ENCODE data around the gene PRR5. TPM values are rescaled to one million over a fixed set of nuclear protein-coding genes. Genes with fewer than 3 reads are reported as not detected.
"Not testable (repeated sequence)": the region's sequence is repeated elsewhere in the genome, so short reads cannot be mapped to it uniquely, and the experiment has no call there.

Gene PRR5
- total and polyA plus RNA-seq, 7 experiments from 2014 or later, result 19.6 to 49.1 (median 30.7) TPM

DNA sequence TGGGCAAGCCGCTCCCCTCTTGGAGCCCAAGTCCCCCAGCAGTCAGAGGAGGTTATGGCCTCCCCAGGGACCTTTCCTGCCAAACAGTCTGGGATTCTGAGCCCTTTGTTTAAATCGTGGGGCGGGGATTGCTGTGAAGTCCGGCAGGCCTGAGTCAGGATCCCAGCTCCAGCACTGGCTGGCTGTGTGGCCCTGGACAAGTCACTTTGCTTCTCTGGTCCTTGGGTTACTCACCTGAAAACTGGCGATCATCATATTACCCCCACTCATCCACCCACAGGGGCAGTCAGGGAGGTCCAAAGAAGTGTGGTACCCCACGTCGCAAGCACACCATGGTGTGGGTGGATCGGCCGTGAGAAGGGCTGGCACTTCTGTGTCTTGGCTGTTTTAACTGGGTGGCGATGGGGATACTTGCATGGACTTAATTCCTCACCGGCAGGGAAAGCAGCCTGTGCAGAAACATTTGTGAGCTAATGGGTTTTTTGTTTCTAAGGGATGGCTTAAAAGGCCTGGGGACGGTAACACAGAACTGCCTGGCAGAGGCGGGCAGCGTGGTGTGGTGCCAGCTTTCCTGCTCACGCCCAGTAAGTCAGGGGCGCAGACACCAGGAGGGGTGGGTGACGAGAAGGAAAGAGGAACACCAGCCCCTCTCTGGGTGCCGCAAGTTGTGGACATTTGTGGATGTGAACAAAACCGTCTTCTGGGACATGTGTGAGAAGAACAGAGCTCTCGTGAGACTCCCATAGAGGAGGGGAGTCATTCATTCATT is 31.6 kb upstream of the PRR5 start:
- H3K36me3 ChIP-seq (ENCODE audit: control insufficient read depth in 2 of 3, insufficient read depth in 3 of 3, low read length in 3 of 3), result no peaks in the 10 kb centered on the region
- peaks cover 0 to 19% (median 0%) of the 10 kb centered on the region in 5 donors for H3K27me3 Mint-ChIP-seq
- H3K9me3 ChIP-seq (ENCODE audit: control insufficient read depth in 2 of 3, low read length in 3 of 3), result no peaks in the 10 kb centered on the region
- intact Hi-C loops (cut with micrococcal nuclease), result no loop called here
- no peak for DNase-seq
- peaks cover 30 to 39% of the 10 kb centered on the region in 2 donors for H3K4me1 ChIP-seq (ENCODE audit: control insufficient read depth in 2 of 2, insufficient read depth in 2 of 2, low read length in 2 of 2)
- no peaks in the 10 kb centered on the region for H3K9me3 Mint-ChIP-seq
- H3K27ac Mint-ChIP-seq, result peak overlapping the region in 5 of 9 donors; percentile 28 to 62 (median 40)
- peak overlapping the region; percentile 10 to 85 (median 56) for H3K4me3 Mint-ChIP-seq
- ChIA-PET POLR2A (interaction anchor here (1.7 kb wide), 1 partner anchor 15 kb away, joined by 3 read pairs; no protein-coding TSS in a partner anchor), CTCF (interaction anchor here (0.8 to 2.0 kb wide), 3 partner anchors 13 to 674 kb away, joined by 3 to 6 read pairs (median 5); no protein-coding TSS in a partner anchor)
- no peak overlapping the region for H3K4me3 ChIP-seq (ENCODE audit: low read length)
- H3K27ac ChIP-seq (ENCODE audit: low read depth, low read length), result no peak overlapping the region
- H3K27me3 ChIP-seq (ENCODE audit: control insufficient read depth in 2 of 2, insufficient read depth in 2 of 2, low read length in 2 of 2), result no peaks in the 10 kb centered on the region
- ATAC-seq, result no peak
- peaks cover 25 to 55% (median 43%) of the 10 kb centered on the region in 7 donors for H3K4me1 Mint-ChIP-seq
- peaks cover 0 to 2% (median 0%) of the 10 kb centered on the region in 5 donors for H3K36me3 Mint-ChIP-seq

DNA sequence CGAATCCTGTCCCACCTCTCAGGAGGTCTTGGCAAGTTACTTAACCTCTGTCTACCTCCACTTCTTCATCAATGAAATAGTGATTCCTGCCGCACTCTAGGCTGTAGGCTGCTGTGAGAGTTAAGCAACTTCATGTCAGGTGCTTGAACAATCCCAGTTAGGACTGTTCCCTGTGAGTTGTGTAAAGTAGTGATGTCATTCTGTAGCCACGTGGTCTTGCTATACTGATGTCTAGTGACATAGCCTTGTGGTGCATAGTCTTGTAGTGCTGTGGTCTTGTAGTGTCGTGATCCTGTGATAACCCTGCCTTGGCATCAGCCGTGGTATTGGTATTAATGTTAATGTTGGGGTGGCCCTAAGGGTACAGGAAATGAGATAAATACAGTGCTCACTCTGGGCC is 30.3 kb upstream of the PRR5 start:
- Histone ChIP-seq H3K4me3 (ENCODE audit: low read length) (no peak overlapping the region), H3K27me3 (ENCODE audit: control insufficient read depth in 2 of 2, insufficient read depth in 2 of 2, low read length in 2 of 2) (no peaks in the 10 kb centered on the region), H3K9me3 (ENCODE audit: control insufficient read depth in 2 of 3, low read length in 3 of 3) (no peaks in the 10 kb centered on the region), H3K36me3 (ENCODE audit: control insufficient read depth in 2 of 3, insufficient read depth in 3 of 3, low read length in 3 of 3) (no peaks in the 10 kb centered on the region), H3K27ac (ENCODE audit: low read depth, low read length) (no peak overlapping the region), H3K4me1 (ENCODE audit: control insufficient read depth in 2 of 2, insufficient read depth in 2 of 2, low read length in 2 of 2) (peaks cover 20 to 25% of the 10 kb centered on the region in 2 donors)
- ChIA-PET CTCF (no interaction called here), POLR2A (no interaction called here)
- intact Hi-C loops (cut with micrococcal nuclease), result no loop called here
- DNase-seq, result no peak
- H3K4me1 Mint-ChIP-seq, result peaks cover 16 to 53% (median 40%) of the 10 kb centered on the region in 7 donors
- peak; percentile 23 for ATAC-seq
- peak overlapping the region in 3 of 9 donors; percentile 7 to 63 (median 56) for H3K27ac Mint-ChIP-seq
- no peaks in the 10 kb centered on the region for H3K9me3 Mint-ChIP-seq
- no peaks in the 10 kb centered on the region for H3K36me3 Mint-ChIP-seq
- H3K27me3 Mint-ChIP-seq, result peaks cover 0 to 20% (median 0%) of the 10 kb centered on the region in 5 donors
- H3K4me3 Mint-ChIP-seq, result no peak overlapping the region

DNA sequence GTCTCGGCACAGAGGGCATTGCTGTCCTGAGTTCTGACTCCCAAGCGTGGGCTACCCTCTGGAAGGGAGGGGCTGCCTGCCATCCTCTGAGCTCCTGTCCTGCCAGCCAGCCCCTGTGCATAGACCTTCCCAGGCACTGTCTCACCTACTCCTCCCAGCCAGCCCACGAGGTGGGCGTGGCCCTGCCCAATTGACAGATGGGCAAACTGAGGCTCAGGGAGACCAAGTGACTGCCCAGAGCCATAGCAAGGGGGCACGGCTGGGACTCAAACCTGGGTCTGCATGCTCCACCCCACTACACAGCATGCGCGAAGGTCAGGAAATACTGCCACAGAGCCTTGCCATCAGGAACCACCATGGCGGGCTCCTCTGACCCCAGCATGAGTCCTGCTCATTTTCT is 29.4 kb upstream of the PRR5 start:
- ATAC-seq (no peak), DNase-seq (no peak)
- no peaks in the 10 kb centered on the region for H3K36me3 ChIP-seq (ENCODE audit: control insufficient read depth in 2 of 3, insufficient read depth in 3 of 3, low read length in 3 of 3)
- peaks cover 11 to 17% of the 10 kb centered on the region in 2 donors for H3K4me1 ChIP-seq (ENCODE audit: control insufficient read depth in 2 of 2, insufficient read depth in 2 of 2, low read length in 2 of 2)
- Mint-ChIP-seq H3K4me1 (peaks cover 11 to 51% (median 35%) of the 10 kb centered on the region in 7 donors), H3K27me3 (peaks cover 0 to 20% (median 0%) of the 10 kb centered on the region in 5 donors), H3K9me3 (no peaks in the 10 kb centered on the region), H3K4me3 (no peak overlapping the region), H3K27ac (no peak overlapping the region), H3K36me3 (no peaks in the 10 kb centered on the region)
- no peak overlapping the region for H3K4me3 ChIP-seq (ENCODE audit: low read length)
- H3K27ac ChIP-seq (ENCODE audit: low read depth, low read length), result no peak overlapping the region
- H3K9me3 ChIP-seq (ENCODE audit: control insufficient read depth in 2 of 3, low read length in 3 of 3), result no peaks in the 10 kb centered on the region
- H3K27me3 ChIP-seq (ENCODE audit: control insufficient read depth in 2 of 2, insufficient read depth in 2 of 2, low read length in 2 of 2), result no peaks in the 10 kb centered on the region
- ChIA-PET POLR2A (no interaction called here), CTCF (no interaction called here)
- intact Hi-C loops (cut with micrococcal nuclease), result no loop called here

DNA sequence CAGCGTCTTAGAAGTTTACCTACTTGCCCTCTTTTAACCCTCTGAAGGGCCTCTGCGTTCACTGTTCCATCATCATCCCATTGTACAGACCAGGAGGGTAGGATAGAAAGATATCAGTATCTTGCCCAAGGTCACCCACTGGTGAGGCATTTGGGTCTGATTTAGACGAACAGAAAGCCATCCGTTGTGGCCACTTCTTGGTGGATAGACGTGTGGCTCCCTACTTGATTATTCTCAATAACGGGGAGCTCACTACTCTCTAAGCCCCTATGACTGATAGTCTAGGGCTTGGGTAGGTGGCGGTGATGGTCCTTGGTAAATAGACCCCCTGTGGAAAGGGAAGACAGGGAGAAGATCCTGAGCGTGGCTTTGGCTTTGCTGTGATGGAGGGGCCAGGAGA is 28.6 kb upstream of the PRR5 start:
- Mint-ChIP-seq H3K9me3 (no peaks in the 10 kb centered on the region), H3K4me3 (no peak overlapping the region), H3K4me1 (peaks cover 8 to 47% (median 36%) of the 10 kb centered on the region in 7 donors), H3K36me3 (no peaks in the 10 kb centered on the region), H3K27me3 (peaks cover 0 to 17% (median 0%) of the 10 kb centered on the region in 5 donors), H3K27ac (no peak overlapping the region)
- Histone ChIP-seq H3K27me3 (ENCODE audit: control insufficient read depth in 2 of 2, insufficient read depth in 2 of 2, low read length in 2 of 2) (no peaks in the 10 kb centered on the region), H3K4me1 (ENCODE audit: control insufficient read depth in 2 of 2, insufficient read depth in 2 of 2, low read length in 2 of 2) (peaks cover 8 to 18% of the 10 kb centered on the region in 2 donors), H3K4me3 (ENCODE audit: low read length) (no peak overlapping the region), H3K27ac (ENCODE audit: low read depth, low read length) (no peak overlapping the region), H3K9me3 (ENCODE audit: control insufficient read depth in 2 of 3, low read length in 3 of 3) (no peaks in the 10 kb centered on the region), H3K36me3 (ENCODE audit: control insufficient read depth in 2 of 3, insufficient read depth in 3 of 3, low read length in 3 of 3) (no peaks in the 10 kb centered on the region)
- ChIA-PET POLR2A (no interaction called here), CTCF (no interaction called here)
- intact Hi-C loops (cut with micrococcal nuclease), result no loop called here
- no peak for ATAC-seq
- no peak for DNase-seq

- H3K4me1 ChIP-seq (ENCODE audit: control insufficient read depth in 2 of 2, insufficient read depth in 2 of 2, low read length in 2 of 2), result peaks cover 0 to 13% of the 10 kb centered on the region in 2 donors
- H3K4me3 ChIP-seq (ENCODE audit: low read length); H3K9me3 Mint-ChIP-seq; intact Hi-C loops (cut with micrococcal nuclease); POLR2A ChIA-PET; H3K36me3 ChIP-seq (ENCODE audit: control insufficient read depth in 2 of 3, insufficient read depth in 3 of 3, low read length in 3 of 3); H3K27ac ChIP-seq (ENCODE audit: low read depth, low read length); H3K27me3 ChIP-seq (ENCODE audit: control insufficient read depth in 2 of 2, insufficient read depth in 2 of 2, low read length in 2 of 2); H3K9me3 ChIP-seq (ENCODE audit: control insufficient read depth in 2 of 3, low read length in 3 of 3); H3K36me3 Mint-ChIP-seq; DNase-seq; H3K27ac Mint-ChIP-seq; ATAC-seq: not testable (repeated sequence)
- peaks cover 8 to 42% (median 30%) of the 10 kb centered on the region in 7 donors for H3K4me1 Mint-ChIP-seq
- CTCF ChIA-PET, result interaction anchor here (0.6 to 1.4 kb wide), 2 partner anchors 9 to 10 kb away, joined by 3 read pairs; no protein-coding TSS in a partner anchor
- peak overlapping the region in 5 of 10 donors; percentile 4 to 70 (median 22) for H3K4me3 Mint-ChIP-seq
- H3K27me3 Mint-ChIP-seq, result peaks cover 0 to 10% (median 0%) of the 10 kb centered on the region in 5 donors
Observed at GRCh38 chr22:44676066-44676440, 26.0 kb upstream of the PRR5 start.

DNA sequence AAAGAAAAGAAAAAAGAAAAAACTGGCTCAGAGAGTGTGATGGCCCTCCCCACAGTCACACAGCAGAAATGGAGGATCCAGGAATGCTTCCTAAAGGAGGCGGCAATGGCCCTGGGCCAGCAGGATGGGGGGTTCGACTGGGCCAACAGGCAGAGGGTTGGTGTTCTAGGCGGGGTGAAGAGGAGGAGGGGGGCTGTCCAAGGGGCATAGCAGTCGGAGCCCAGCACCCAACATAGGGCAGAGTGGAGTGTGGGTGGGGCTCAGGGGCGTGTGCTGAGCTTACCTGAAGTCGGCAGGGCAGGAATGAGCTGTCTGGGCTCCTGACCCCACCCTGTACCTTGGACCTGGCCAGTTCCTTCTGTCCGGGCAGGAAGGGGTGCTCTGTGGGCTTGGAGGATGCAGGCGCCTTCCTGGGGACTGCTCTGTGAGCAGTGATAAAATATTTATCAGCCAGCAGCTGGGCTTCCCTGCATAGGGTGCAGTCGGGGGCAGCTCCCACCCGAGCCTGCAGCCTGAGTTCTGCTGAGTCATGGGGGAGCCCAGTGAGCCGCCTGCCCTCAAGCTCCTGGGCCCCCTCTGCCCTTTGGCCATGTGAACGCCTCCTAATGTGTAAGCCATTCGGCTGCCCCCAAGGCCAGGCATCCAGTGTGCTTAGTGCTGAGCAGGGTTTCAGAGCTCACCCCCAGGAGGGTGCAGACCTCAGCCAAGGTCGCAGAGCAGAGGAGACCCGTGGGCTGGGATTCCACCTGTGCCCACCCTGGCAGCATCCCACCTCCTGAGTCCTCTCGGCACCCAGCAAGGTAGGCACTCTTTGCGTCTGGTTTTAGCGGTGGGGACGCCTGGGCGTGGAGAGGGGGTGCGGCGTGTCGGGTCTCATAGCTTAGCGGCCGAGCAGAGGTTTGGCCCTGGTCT is 25.3 kb upstream of the PRR5 start:
- peak overlapping the region; percentile 27 to 76 (median 58) for H3K4me3 Mint-ChIP-seq
- Histone ChIP-seq H3K4me1 (ENCODE audit: control insufficient read depth in 2 of 2, insufficient read depth in 2 of 2, low read length in 2 of 2) (peaks cover 0 to 14% of the 10 kb centered on the region in 2 donors), H3K9me3 (ENCODE audit: control insufficient read depth in 2 of 3, low read length in 3 of 3) (no peaks in the 10 kb centered on the region), H3K36me3 (ENCODE audit: control insufficient read depth in 2 of 3, insufficient read depth in 3 of 3, low read length in 3 of 3) (no peaks in the 10 kb centered on the region), H3K27ac (ENCODE audit: low read depth, low read length) (no peak overlapping the region), H3K27me3 (ENCODE audit: control insufficient read depth in 2 of 2, insufficient read depth in 2 of 2, low read length in 2 of 2) (no peaks in the 10 kb centered on the region), H3K4me3 (ENCODE audit: low read length) (no peak overlapping the region)
- no peaks in the 10 kb centered on the region for H3K36me3 Mint-ChIP-seq
- DNase-seq (no peak), ATAC-seq (peak; percentile 29)
- CTCF ChIA-PET, result interaction anchor here (1.4 kb wide), 1 partner anchor 9 kb away, joined by 3 read pairs; no protein-coding TSS in a partner anchor
- POLR2A ChIA-PET, result interaction anchor here (0.9 to 1.5 kb wide), 2 partner anchors 12 to 14 kb away, joined by 3 to 5 read pairs; no protein-coding TSS in a partner anchor
- peak overlapping the region in 3 of 9 donors; percentile 13 to 59 (median 30) for H3K27ac Mint-ChIP-seq
- peaks cover 0 to 10% (median 0%) of the 10 kb centered on the region in 5 donors for H3K27me3 Mint-ChIP-seq
- intact Hi-C loops (cut with micrococcal nuclease), result no loop called here
- H3K4me1 Mint-ChIP-seq, result peaks cover 11 to 44% (median 36%) of the 10 kb centered on the region in 7 donors
- no peaks in the 10 kb centered on the region for H3K9me3 Mint-ChIP-seq

All from naive thymus-derived CD4-positive, alpha-beta T cell (primary cell).